Fibroblast of the conjunctiva (primary cell): ENCODE measurements around the gene CENPF.
A peak's percentile ranks its signal among the peaks of the same experiment; 100 is the strongest.
"Not testable (repeated sequence)": the region's sequence is repeated elsewhere in the genome, so short reads cannot be mapped to it uniquely, and the experiment has no call there.

Experiments
- DNase-seq: peaks from one replicate; pipeline ENCODE4 v3.0.0-alpha.2; 2010; ENCODE audit warnings: low read depth

CENPF gene

DNA sequence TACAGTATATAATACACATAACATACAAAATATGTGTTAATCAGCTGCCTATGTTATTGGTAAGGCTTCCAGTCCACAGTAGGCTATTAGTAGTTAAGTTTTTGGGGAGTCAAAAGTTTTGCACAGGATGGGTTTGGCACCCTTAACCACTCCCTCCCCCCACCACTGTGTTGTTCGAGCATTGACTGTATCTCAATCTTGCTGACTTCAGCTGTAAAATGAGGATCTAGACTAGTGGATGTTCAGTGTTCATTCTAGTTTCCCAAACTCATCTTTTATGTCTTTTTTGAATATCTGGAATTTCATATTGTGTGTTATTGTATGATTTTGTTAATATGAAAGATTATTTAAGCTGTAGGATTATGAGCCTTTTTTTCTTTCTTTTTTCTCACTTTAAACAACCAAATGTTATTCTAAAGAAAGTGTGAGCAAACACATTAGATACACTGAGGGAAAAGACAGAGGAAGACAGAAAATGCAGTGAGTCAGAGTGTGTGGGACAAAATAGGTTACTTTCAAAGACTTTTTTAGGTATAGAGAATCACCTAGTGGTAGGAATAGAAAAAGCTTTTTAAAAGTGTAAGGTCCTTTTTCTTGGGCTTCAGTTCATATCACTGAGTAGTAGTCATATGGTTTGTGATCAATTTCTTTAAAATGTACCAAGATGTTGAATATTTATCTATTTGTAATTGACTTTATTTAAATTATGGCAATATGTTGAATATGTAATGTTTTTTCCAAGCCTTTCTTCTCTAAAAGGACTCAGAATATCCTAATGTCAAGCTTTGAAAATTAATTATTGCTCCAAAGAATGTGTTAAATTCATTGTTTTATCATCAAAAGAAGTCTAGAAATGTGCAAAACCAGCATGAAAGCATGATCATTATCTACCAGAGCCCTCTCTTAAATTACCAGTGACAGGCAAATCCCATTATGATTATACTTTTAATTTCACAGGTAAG lies 17.9 kb upstream of the CENPF start:
- DNase-seq: peak; percentile 47

- no peak for DNase-seq
These were observed 16.4 kb upstream of the CENPF start for GRCh38 chr1:214586621-214587020.

- DNase-seq: no peak
These were observed 15.8 kb upstream of the CENPF start for GRCh38 chr1:214587165-214587564.

GRCh38 chr1:214588963-214589597 lies 13.9 kb upstream of the CENPF start:
- no peak for DNase-seq

GRCh38 chr1:214590696-214591095 lies 12.3 kb upstream of the CENPF start:
- no peak for DNase-seq

DNA sequence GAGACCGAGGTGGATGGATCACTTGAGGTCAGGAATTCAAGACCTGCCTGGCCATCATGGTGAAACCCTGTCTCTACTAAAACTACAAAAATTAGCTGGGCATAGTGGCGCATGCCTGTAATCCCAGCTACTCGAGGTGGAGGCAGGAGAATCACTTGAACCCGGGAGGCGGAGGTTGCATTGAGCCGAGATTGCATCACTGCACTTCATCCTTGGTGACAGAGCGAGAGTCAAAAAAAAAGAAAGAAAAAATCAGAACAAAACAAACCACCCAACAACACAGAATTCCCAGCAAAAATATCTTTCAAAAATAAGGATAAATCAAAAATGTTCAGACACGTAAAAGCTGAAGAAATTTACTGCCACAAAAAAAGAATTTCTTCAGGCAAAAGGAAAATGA lies 11.1 kb upstream of the CENPF start:
- DNase-seq: not testable (repeated sequence)

- no peak for DNase-seq
These were observed 9.8 kb upstream of the CENPF start for GRCh38 chr1:214593158-214593557.

DNA sequence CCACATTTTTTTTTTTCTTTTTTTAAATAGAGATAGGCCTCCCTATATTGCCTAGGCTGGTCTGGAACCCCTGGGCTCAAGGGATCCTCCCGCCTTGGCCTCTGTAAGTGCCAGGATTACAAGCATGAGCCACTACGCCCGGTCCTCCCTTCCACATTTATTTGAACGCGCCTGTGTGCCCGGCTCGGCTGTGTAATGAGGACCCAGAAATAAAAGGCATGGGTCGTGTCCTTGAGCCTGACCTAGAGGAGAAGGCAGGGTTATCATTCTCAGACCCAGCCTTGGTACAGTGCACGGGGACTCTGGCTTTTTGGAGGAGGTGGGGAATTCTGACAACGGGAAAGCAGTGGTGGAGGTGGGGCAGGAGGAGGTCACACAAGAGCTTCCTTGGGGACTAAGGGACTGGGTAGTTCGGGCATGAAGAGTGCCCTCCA lies 841 bp downstream of the CENPF start:
- DNase-seq: no peak

DNA sequence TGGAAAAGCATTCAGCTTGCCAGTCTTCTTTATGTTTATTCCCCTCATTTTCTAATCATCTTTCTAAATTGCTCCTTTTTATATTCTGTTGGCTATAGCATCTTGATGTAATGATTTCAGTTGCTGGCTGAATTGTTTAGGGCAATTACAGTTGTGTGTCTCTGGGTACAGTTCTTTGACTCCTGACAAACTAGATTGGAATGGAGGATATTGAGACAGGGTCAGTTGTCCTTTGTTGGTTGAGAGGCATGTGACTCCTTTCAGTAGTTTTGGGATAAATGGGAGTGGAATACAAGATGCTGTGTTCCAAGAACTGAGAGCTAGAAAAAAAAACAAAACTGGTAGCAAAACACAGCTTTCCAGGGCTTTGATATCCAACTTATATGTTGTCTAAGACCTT lies 1.5 kb downstream of the CENPF start:
- no peak for DNase-seq

DNA sequence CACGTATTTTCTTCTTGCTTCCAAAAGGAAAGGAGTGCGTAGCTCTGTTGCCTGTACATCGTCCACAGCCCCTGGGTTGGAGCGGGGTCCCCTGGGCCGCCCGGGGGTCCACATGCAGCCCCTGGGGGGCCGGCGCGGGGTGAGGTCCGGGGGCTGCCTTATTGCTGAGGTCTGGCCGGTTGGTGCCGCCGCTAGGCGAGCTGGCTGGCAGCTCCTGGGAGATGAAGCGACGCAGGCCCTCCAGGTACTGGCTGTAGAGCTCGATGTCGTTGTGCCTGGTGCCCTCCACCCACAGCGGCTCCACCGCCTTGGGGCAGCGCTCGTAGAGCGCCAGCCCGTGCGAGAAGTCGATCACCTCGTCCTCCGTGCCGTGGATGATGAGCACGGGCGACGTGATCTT lies 2.5 kb downstream of the CENPF start:
- not testable (repeated sequence) for DNase-seq

GRCh38 chr1:214605933-214606925 lies 3.2 kb downstream of the CENPF start:
- DNase-seq: not testable (repeated sequence)

DNA sequence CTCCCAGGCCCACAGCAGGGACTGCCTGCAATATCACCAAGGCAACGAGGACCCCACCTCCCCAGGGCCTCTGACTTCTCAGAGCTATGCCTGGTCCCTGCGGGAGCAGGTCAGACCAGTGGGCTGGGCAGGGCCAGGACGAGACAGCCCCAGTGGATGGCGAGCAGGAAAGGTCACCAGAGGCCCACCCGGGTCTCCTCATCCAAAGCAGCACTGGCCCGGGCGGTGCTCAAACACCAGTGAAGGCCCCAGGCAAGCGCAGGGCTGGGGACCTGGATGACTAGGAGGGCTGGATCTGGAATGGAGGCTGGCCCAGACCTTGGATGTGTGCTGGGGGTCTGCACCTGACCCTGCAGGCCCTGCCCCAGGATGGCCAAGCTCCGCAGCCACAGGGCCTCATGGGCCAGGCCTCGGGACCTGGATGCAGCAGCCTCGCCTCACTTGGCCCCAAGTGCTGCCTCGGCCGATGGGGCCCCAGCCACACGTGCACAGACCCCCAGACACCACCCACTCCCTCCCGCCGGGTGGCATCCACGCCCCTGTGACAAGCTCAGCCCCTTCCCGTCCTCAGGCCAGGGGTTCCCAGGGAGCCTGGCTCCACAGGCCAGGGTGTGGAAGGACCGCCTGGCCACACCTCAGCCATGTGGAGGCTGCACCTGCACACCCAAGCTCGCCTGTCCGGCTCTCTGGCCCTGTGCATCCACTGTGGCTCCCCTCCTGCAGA lies 4.7 kb downstream of the CENPF start:
- not testable (repeated sequence) for DNase-seq

GRCh38 chr1:214608216-214608783 lies 5.3 kb downstream of the CENPF start:
- DNase-seq: not testable (repeated sequence)

DNA sequence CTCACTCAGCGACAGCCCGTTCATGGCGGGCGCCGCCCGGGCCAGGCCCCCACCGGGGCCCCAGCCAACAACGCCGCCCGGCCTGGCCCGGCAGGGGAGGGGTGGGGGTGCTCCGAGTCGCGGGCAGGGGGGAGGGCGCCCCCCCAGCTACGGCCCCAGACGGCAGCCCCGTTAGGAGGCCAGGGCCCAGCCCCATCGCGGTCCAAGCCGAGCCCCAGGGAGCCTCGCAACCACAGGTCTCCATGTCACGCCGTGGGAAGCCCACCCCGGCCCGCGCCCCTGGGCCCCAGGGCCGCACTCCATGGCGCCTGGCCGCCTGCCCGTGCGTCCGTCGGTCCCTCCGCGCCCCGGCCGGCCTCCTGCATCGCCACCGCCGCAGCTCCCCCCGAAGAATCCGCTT lies 5.8 kb downstream of the CENPF start:
- not testable (repeated sequence) for DNase-seq

GRCh38 chr1:214609692-214610091 lies 6.7 kb downstream of the CENPF start:
- no peak for DNase-seq

GRCh38 chr1:214610136-214610535 lies 7.1 kb downstream of the CENPF start:
- not testable (repeated sequence) for DNase-seq

DNA sequence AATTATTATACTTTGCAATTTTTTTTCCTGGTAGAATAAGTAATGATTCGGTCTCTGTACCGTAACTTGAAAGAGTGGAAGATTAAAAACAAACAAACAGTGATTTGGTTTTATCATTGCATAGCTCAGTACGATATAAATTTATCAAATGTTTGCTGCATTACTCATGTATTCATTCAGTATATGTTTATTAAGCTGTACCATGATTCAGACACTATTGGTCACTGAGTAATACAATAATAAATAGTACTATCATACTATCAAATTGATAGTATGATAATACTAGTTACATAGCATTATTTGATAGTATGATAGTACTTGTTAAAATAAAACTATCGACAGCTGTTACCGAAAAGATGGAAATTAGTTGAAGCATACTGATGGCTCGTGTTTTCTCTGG lies 12.1 kb downstream of the CENPF start:
- DNase-seq: no peak

DNA sequence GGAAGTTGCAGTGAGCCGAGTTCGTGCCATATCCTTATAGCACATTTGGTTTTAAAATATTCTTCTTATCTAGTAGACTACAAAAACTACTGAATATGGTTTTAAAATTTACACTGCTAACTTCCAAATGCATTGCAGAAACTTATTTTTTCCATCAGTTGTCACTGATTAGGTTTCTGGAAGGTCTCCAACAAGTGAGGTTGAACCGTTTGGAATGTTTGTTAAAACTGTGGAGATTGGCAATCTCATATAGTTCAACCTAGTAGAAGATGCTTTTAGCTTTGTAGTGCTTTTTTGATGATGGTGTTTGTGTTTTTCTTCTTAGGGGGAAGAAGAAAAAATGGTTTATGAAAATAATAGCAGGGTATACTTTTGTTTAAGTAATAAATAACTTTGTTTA lies 12.9 kb downstream of the CENPF start:
- peak; percentile 20 for DNase-seq

DNA sequence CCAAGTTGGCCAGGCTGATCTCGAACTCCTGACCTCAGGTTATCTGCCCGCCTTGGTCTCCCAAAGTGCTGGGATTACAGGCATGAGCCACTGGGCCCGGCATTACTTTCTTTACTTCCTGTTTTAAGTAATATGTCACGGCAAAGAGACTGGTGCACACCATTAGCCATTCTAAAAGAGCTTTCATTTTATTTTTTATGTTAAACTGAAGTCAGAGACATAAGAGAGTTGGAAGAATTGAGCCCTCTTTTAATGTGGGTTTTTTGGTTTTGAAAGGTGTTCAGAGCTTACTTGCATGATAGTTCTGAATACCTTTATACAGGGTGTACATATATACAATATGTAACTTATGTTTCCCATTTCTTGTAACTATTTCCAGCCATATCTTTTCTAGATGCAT lies 14.3 kb downstream of the CENPF start:
- DNase-seq: no peak

DNA sequence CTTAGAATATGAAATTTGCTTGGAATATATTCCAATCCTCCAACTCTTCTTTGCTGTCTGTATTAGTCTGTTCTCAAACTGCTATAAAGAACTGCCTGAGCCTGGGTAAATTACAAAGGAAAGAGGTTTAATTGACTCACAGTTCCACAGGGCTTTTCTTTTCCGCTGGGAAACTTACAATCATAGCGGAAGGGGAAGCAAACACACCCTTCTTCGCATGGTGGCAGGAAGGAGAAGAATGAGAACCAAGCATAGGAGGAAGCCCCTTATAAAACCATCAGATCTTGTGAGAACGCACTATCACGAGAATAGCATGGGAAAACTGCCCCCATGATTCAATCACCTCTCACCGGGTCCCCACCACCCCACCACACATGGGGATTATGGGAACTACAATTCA lies 14.8 kb downstream of the CENPF start:
- no peak for DNase-seq

DNA sequence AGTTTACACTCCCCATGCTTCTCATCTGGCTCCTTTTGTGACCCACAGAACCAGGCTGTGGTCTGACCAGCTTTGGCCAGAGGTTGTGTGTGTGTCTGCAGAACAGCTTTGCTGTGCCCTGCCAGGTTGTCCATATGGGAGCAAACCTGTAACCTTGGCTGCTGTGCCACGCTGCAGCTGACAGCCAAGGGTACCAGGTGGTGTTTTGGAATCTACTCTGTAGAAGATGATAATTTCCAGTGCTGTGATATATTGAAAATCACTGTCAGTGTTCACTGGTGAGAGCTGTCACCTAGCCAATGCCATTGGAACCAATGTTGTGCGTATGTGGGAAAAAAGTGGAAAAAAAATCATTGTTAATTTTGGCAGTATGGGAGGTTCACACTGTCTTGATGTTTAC lies 18.2 kb downstream of the CENPF start:
- no peak for DNase-seq
